Myometrial cell (primary cell): ENCODE measurements around the gene GTF2A1. TPM values are rescaled to one million over a fixed set of nuclear protein-coding genes. Genes with fewer than 3 reads are reported as not detected.

Experiments
- total RNA-seq: library from RNA; depleted of rRNA; stranded (reverse); fragments of >200 nt; gene quantifications from 2 replicates; pipeline ENCODE4 v1.2.3, GENCODE V29; 2015

Gene GTF2A1
- total RNA-seq: 9.8 and 14.9 TPM in 2 replicates

DNA sequence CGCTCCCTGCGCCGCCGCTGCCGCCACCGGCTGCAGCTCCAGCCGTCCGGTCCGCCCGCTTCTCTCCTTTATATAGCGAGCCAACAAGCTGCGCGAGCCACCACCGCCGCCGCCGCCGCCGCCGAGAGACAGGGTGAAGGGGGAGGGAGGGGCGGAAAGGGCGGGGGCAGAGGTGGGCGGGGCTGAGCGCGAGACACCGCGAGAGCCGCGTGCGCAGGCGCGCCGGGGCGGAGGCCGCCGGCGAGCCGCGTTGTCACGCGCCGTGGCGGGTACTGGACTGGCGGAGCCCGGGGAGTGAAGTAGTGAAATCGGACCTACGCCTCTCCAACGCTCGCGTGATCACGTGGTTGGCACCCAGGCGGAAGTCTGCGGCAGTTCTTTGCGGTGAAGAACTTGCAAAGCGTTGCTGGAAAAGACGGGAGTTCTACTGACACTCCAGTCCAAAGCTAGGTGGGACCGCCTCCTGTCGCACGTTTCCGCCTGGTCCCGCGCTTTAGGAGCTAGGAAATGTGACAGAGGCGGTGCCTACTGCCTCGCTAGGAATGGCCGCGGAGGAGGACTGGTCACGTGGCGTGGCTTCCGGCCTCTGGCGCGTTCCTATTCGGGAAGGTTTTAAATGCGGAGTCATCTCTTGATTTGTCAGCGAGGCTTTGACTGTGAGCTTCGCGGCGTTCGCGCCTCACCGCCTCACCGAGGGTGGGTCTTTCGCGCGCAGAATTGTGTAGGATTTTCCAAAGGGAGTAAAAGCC lies at the start of gene GTF2A1:
Gene GTF2A1 (minus strand): TSS at position 130 of the 749 bp plus-strand sequence. CDS start 441 bp downstream, outside the sequence.

Other genes starting within 250 kb of the GTF2A1 start
- not detected in 2 replicates for gene STON2, start 179.4 kb upstream of the GTF2A1 start, total RNA-seq